ENCODE results near the gene SNAPC4. TPM values are rescaled to one million over a fixed set of nuclear protein-coding genes. Genes with fewer than 3 reads are reported as not detected.

The SNAPC4 gene
- total and polyA plus RNA-seq, 2 of the 8 experiments (the other 6 are each of a cell fraction or from before 2014, with no cell fraction given): 6.9 to 18.1 TPM

- Histone ChIP-seq H3K4me3 (ENCODE audit: extremely low read depth in 1 of 4, insufficient read depth in 2 of 4, low read depth in 3 of 4, low read length in 4 of 4) (no peak overlapping the region), H3K4ac (replicated peaks; ENCODE audit: insufficient read length, low read depth, low read length) (no peak overlapping the region), H4K91ac (replicated peaks; ENCODE audit: insufficient read length, low read length) (no peak overlapping the region), H2BK15ac (ENCODE audit: low read length) (no peak overlapping the region), H2BK20ac (ENCODE audit: low read length) (no peak overlapping the region), H3K56ac (replicated peaks; ENCODE audit: insufficient read length, low read depth, low read length) (no peak overlapping the region), H2BK5ac (ENCODE audit: low read depth, low read length) (no peak overlapping the region), H2AK5ac (ENCODE audit: low read depth, low read length) (no peak overlapping the region), H2AFZ (ENCODE audit: low read length) (no peak overlapping the region), H3K36me3 (ENCODE audit: control insufficient read depth in 2 of 4, insufficient read depth in 4 of 4, low read length in 3 of 4) (peaks cover 15 to 66% (median 49%) of the 10 kb centered on the region in 4 experiments), H3K23ac (ENCODE audit: insufficient read length) (no peak overlapping the region), H4K5ac (ENCODE audit: insufficient read length, low read depth, low read length) (no peak overlapping the region), H3K14ac (ENCODE audit: insufficient read length) (no peak overlapping the region), H4K20me1 (replicated peaks in 1 of 2; ENCODE audit: control insufficient read depth in 1 of 2, insufficient read depth in 2 of 2, low read length in 2 of 2) (peaks cover 4 to 17% of the 10 kb centered on the region in 2 experiments), H3K4me2 (ENCODE audit: insufficient read depth in 1 of 2, low read depth in 2 of 2, low read length in 2 of 2) (no peak overlapping the region), H3K79me1 (ENCODE audit: low read depth, low read length) (no peaks in the 10 kb centered on the region; the same call in 1 of the 2 replicates), H2BK120ac (replicated peaks; ENCODE audit: low read depth, low read length) (no peak overlapping the region), H3K27ac (ENCODE audit: low read depth, low read length) (no peak overlapping the region), H3K23me2 (ENCODE audit: low read depth, low read length) (no peaks in the 10 kb centered on the region), H2BK12ac (ENCODE audit: low read depth, low read length) (no peak overlapping the region), H3K18ac (ENCODE audit: extremely low read depth, low read length) (no peak overlapping the region), H3K4me1 (replicated peaks in 1 of 4; ENCODE audit: control insufficient read depth in 3 of 4, insufficient read depth in 4 of 4, low read length in 3 of 4) (no peaks in the 10 kb centered on the region), H3K9me3 (ENCODE audit: insufficient read depth in 2 of 2, low read depth in 1 of 2, low read length in 1 of 2) (no peaks in the 10 kb centered on the region), H4K8ac (ENCODE audit: extremely low read depth, insufficient read depth, low read length) (no peak overlapping the region), H3K79me2 (ENCODE audit: control insufficient read depth in 1 of 2, insufficient read depth in 2 of 2, low read length in 2 of 2) (no peaks in the 10 kb centered on the region), H3K9ac (replicated peaks in 1 of 4; ENCODE audit: extremely low read depth in 1 of 4, low read depth in 3 of 4, low read length in 3 of 4) (no peak overlapping the region), H3K27me3 (replicated peaks in 1 of 4; ENCODE audit: control insufficient read depth in 3 of 4, extremely low read depth in 1 of 4, insufficient read depth in 3 of 4, low read length in 3 of 4) (no peaks in the 10 kb centered on the region)
- FAIRE-seq (no peak), DNase-seq (ENCODE audit: low read depth in 1 of 2, low spot score in 2 of 2) (no peak)
- POLR2A ChIA-PET (ENCODE audit: partially characterized antibody): interaction anchor here (1.1 to 14.0 kb wide), 6 partner anchors 8 to 44 kb away, joined by 3 to 139 read pairs (median 8); partner anchors contain the start of genes CARD9 and SNAPC4
- 92% methylated on average over 13 of the region's 13 CpGs; no CpG with 5 or more reads in 1 of the 2 experiments for WGBS, 2 experiments (ENCODE audit: extremely low coverage in 1 of 2, insufficient coverage in 1 of 2, insufficient read length in 1 of 2, insufficient replicate concordance in 2 of 2, low coverage in 1 of 2, low lambda C conversion rate in 2 of 2, missing lambda C conversion rate in 1 of 2)
- CTCF ChIA-PET (ENCODE audit: partially characterized antibody): interaction anchor here (0.6 to 4.7 kb wide), 4 partner anchors 15 to 82 kb away, joined by 3 to 26 read pairs (median 4); partner anchors contain the start of gene SNAPC4
- TF ChIP-seq RXRA (IDR thresholded peaks at IDR 0.05; ENCODE audit: insufficient read depth, low read depth, low read length) (no peak), FOSL1 (IDR thresholded peaks at IDR 0.05; ENCODE audit: insufficient read depth, low read depth, low read length) (no peak), CBX8 (IDR thresholded peaks at IDR 0.05; ENCODE audit: borderline replicate concordance, low read depth, low read length) (no peak), NRF1 (IDR thresholded peaks at IDR 0.05; ENCODE audit: low read depth, low read length) (no peak), GTF2F1 (IDR thresholded peaks at IDR 0.05; ENCODE audit: borderline replicate concordance, low read depth, low read length) (no peak), SIRT6 (IDR thresholded peaks at IDR 0.05; ENCODE audit: low read length) (no peak), BACH1 (IDR thresholded peaks at IDR 0.05; ENCODE audit: low read length) (no peak), KDM1A (IDR thresholded peaks at IDR 0.05; ENCODE audit: borderline replicate concordance, low read length) (no peak), CEBPB (IDR thresholded peaks at IDR 0.05; ENCODE audit: low read depth, low read length) (no peak), GABPA (IDR thresholded peaks at IDR 0.05; ENCODE audit: borderline replicate concordance, insufficient read depth, low read length) (no peak), SP4 (IDR thresholded peaks at IDR 0.05; ENCODE audit: low read length) (no peak), RAD21 (IDR thresholded peaks at IDR 0.05 in 1 of 2, conservative IDR thresholded peaks at IDR 0.05 in 1 of 2; ENCODE audit: low read depth in 2 of 2, low read length in 2 of 2) (no peak), TEAD4 (IDR thresholded peaks at IDR 0.05; ENCODE audit: low read depth, low read length) (no peak), E2F6 (IDR thresholded peaks at IDR 0.05) (no peak)
Observed at GRCh38 chr9:136386018-136386417, 14.0 kb downstream of the SNAPC4 start.
